GM12878 (cell line): ENCODE measurements around the gene TRIM54. TPM values are rescaled to one million over a fixed set of nuclear protein-coding genes. Genes with fewer than 3 reads are reported as not detected.
"Not testable (repeated sequence)": the region's sequence is repeated elsewhere in the genome, so short reads cannot be mapped to it uniquely, and the experiment has no call there.

Source experiments
- ATAC-seq: fragments of 200-7000 bp; cut with Tn5 transposase; 3 replicates; pipeline ENCODE4 v1.9.1; 2020; ENCODE audit warnings: mild to moderate bottlenecking, moderate library complexity
- BruUV-seq: library from RNA; stranded (reverse); fragments of 400-500 nt; replicated peaks from 2 replicates; lab custom pipeline; 2021; lab: Mats Ljungman, UMichigan
- CTCF ChIA-PET: fragments of 300-600 bp; sonication (Branson Sonifier 250); formaldehyde crosslinking; extraction: SDS; loops from one replicate; lab custom pipeline; 2021; ENCODE audit warnings: inconsistent platforms; lab: Yijun Ruan, JAX
- POLR2A ChIA-PET: fragments of 350-600 bp; formaldehyde crosslinking; extraction: SDS; loops from one replicate; lab custom pipeline; 2021; ENCODE audit warnings: inconsistent platforms; lab: Charles Lee
- RAD21 ChIA-PET: fragments of 300-600 bp; sonication (Branson Sonifier 250); formaldehyde crosslinking; loops from one replicate; lab custom pipeline; 2023; ENCODE audit warnings: antibody characterized with exemption; ENCODE audit not compliant: unreplicated experiment; lab: Charles Lee
- SMC1A ChIA-PET: fragments of 300-600 bp; sonication (Branson Sonifier 250); formaldehyde crosslinking; loops from one replicate; lab custom pipeline; 2023; ENCODE audit not compliant: unreplicated experiment, uncharacterized antibody; lab: Charles Lee
- DNase-seq: peaks from one replicate; pipeline ENCODE4 v3.0.0-alpha.2; 2011; ENCODE audit warnings: low read depth, low spot score
- FAIRE-seq: peaks from 3 replicates; lab custom pipeline; 2011; peaks lifted over from hg19 to GRCh38; lab: Jason Lieb, UNC
- H2AFZ ChIP-seq: 2 replicates; pipeline ENCODE4 v1.6.0; 2011; ENCODE audit warnings: low read depth, low read length, control low read depth; ENCODE audit not compliant: control insufficient read depth
- H3K27ac ChIP-seq: 2 replicates; pipeline ENCODE4 v1.5.1; 2011; ENCODE audit warnings: control low read depth; ENCODE audit not compliant: control insufficient read depth, insufficient read depth
- H3K27me3 ChIP-seq, 2 experiments: replicated peaks in 1 of 2; 2 replicates each; pipeline versions ENCODE4 v1.6.0 to v1.6.1; 2011; ENCODE audit warnings: low read length in 1 of 2; ENCODE audit not compliant: control insufficient read depth in 2 of 2, insufficient read depth in 2 of 2
- H3K36me3 ChIP-seq, 2 experiments: 2 replicates each; pipeline ENCODE4 v1.5.1; 2011; ENCODE audit warnings: low read length in 1 of 2; ENCODE audit not compliant: control insufficient read depth in 2 of 2, insufficient read depth in 2 of 2
- H3K4me1 ChIP-seq: 2 replicates; pipeline ENCODE4 v1.6.1; 2011; ENCODE audit warnings: mild to moderate bottlenecking, low read length, moderate library complexity, mixed read lengths; ENCODE audit not compliant: control insufficient read depth, insufficient read depth
- H3K4me2 ChIP-seq: 2 replicates; pipeline ENCODE4 v1.6.0; 2011; ENCODE audit warnings: control low read depth; ENCODE audit not compliant: control insufficient read depth, insufficient read depth
- H3K4me3 ChIP-seq: fragments of 200-600 bp; sonication (generic); 2 replicates; pipeline ENCODE4 v1.5.1; 2016
- H3K79me2 ChIP-seq: 2 replicates; pipeline ENCODE4 v1.6.0; 2011; ENCODE audit warnings: low read length; ENCODE audit not compliant: control insufficient read depth, insufficient read depth
- H3K9ac ChIP-seq: 2 replicates; pipeline ENCODE4 v1.8.0; 2011; ENCODE audit warnings: low read length, control low read depth, mixed read lengths; ENCODE audit not compliant: control insufficient read depth, insufficient read depth
- H3K9me3 ChIP-seq: replicated peaks from 3 replicates; pipeline ENCODE4 v1.5.1; 2011; ENCODE audit warnings: mild to moderate bottlenecking, low read length; ENCODE audit not compliant: control insufficient read depth, insufficient read depth
- H4K20me1 ChIP-seq: 2 replicates; pipeline ENCODE4 v1.6.0; 2011; ENCODE audit not compliant: control insufficient read depth, insufficient read depth
- E2F4 ChIP-seq: IDR thresholded peaks from 2 replicates; pipeline ENCODE4 v1.6.1; 2012; ENCODE audit warnings: low read depth, low read length, improper control_type of control experiment
- ESRRA ChIP-seq: IDR thresholded peaks from 2 replicates; pipeline ENCODE4 v1.6.1; 2012; ENCODE audit warnings: mild to moderate bottlenecking, low read length, improper control_type of control experiment
- SP1 ChIP-seq: IDR thresholded peaks from one replicate; pipeline ENCODE4 v1.6.1; 2011; ENCODE audit warnings: low read depth, low read length
- STAT3 ChIP-seq: IDR thresholded peaks from 2 replicates; pipeline ENCODE4 v1.6.1; 2011; ENCODE audit warnings: low read depth, low read length, improper control_type of control experiment
- ZNF217 ChIP-seq: fragments of 450-650 bp; IDR thresholded peaks from 2 replicates; pipeline ENCODE4 v1.6.1; 2017; ENCODE audit warnings: antibody characterized with exemption, mild to moderate bottlenecking
- WGBS: methylation state at CpG from one replicate; pipeline ENCODE4 v1.1.6; 2016; ENCODE audit warnings: low lambda C conversion rate; ENCODE audit not compliant: insufficient replicate concordance, insufficient coverage; ENCODE audit errors: missing lambda C conversion rate; 5-methylcytosine and 5-hydroxymethylcytosine counted together
- in situ Hi-C: fragments of 300-500 bp; cut with MboI; formaldehyde crosslinking; loops from 9 replicates; pipeline ENCODE4 v1.14.3; 2018; ENCODE audit warnings: mixed read lengths
- intact Hi-C: fragments of 100-400 bp; cut with micrococcal nuclease; formaldehyde crosslinking; loops from one replicate; pipeline ENCODE4 v1.14.2; 2022; ENCODE audit not compliant: unreplicated experiment
- polyA plus RNA-seq, 11 experiments: library from polyadenylated mRNA; depleted of rRNA in 4 of 11; unstranded in 6 of 11; stranded (reverse) in 5 of 11; fragments of >200 nt; fragmentation: Nextera tagmentation in 4 of 11; fragmentation: Illumina TruSeq in 1 of 11; extraction: Ambion mirVana in 4 of 11; extraction: Trizol in 1 of 11; gene quantifications; 1 replicate in 1 of 11; 2 replicates in 10 of 11; pipeline versions ENCODE4 v1.2.1 to v1.2.3, GENCODE V29; 2011 to 2016; ENCODE audit warnings: inconsistent platforms in 2 of 11, missing spikeins in 2 of 11, low read depth in 1 of 11
- total RNA-seq, 4 experiments: library from RNA; depleted of rRNA in 3 of 4; stranded (reverse); fragments of >200 nt in 3 of 4; fragmentation: Illumina TruSeq in 1 of 4; extraction: Trizol in 1 of 4; gene quantifications; 2 replicates each; pipeline versions ENCODE4 v1.2.1 to v1.2.3, GENCODE V29; 2013 to 2021

Gene TRIM54
- total and polyA plus RNA-seq, 10 of the 15 experiments (the other 5 are each of a cell fraction or from before 2014, with no cell fraction given): 0.03 to 0.08 TPM; not detected in 8

- Histone ChIP-seq H3K4me1 (peaks cover 3% of the 10 kb centered on the region), H3K4me2 (no peak overlapping the region), H4K20me1 (no peaks in the 10 kb centered on the region), H3K9me3 (no peaks in the 10 kb centered on the region), H3K36me3 (peaks cover 0 to 3% of the 10 kb centered on the region in 2 experiments; a peak in 2 of 4 replicates), H3K79me2 (peaks cover 9% of the 10 kb centered on the region), H3K27ac (no peak overlapping the region), H3K4me3 (no peak overlapping the region), H3K27me3 (no peaks in the 10 kb centered on the region), H2AFZ (no peak overlapping the region), H3K9ac (no peak overlapping the region)
- TF ChIP-seq SP1 (no peak), ESRRA (no peak), STAT3 (no peak), ZNF217 (no peak), E2F4 (no peak)
- in situ Hi-C loops: no loop called here
- RAD21 ChIA-PET: no interaction called here
- DNase-seq (no peak), ATAC-seq (no peak), FAIRE-seq (no peak)
- SMC1A ChIA-PET: interaction anchor here (0.6 to 1.2 kb wide), 2 partner anchors 23 to 28 kb away, joined by 3 read pairs; no protein-coding TSS in a partner anchor
- CTCF ChIA-PET: interaction anchor here (0.7 to 2.2 kb wide), 3 partner anchors 13 to 397 kb away, joined by 3 to 9 read pairs (median 6); no protein-coding TSS in a partner anchor
- intact Hi-C loops: no loop called here
- 79% methylated on average over 12 of the region's 12 CpGs for WGBS
- BruUV-seq: no TSS peak
- POLR2A ChIA-PET: no interaction called here
Observed at GRCh38 chr2:27316655-27317412, 34.6 kb downstream of the TRIM54 start.

- in situ Hi-C loops, DNase-seq, H3K36me3 ChIP-seq, BruUV-seq, H3K9me3 ChIP-seq, H3K4me2 ChIP-seq, H3K27ac ChIP-seq, SMC1A ChIA-PET, H3K4me1 ChIP-seq, H3K9ac ChIP-seq, FAIRE-seq, H3K27me3 ChIP-seq, H4K20me1 ChIP-seq, RAD21 ChIA-PET, H2AFZ ChIP-seq, ATAC-seq, intact Hi-C loops, H3K4me3 ChIP-seq: not testable (repeated sequence)
- POLR2A ChIA-PET: interaction anchor here (0.6 to 0.7 kb wide), 2 partner anchors 49 to 232 kb away, joined by 4 to 5 read pairs; no protein-coding TSS in a partner anchor
- 99% methylated on average over 14 of the region's 15 CpGs for WGBS
- CTCF ChIA-PET: interaction anchor here (1.0 to 5.7 kb wide), 2 partner anchors 17 to 364 kb away, joined by 3 to 49 read pairs; no protein-coding TSS in a partner anchor
- H3K79me2 ChIP-seq: peaks cover 27% of the 10 kb centered on the region
Observed at GRCh38 chr2:27319839-27320238, 37.6 kb downstream of the TRIM54 start.
